Mesenchymal stem cell (in vitro differentiated cells and primary cell): ENCODE results near the gene ZNF768.

Source experiments
- DNase-seq: peaks from one replicate; pipeline ENCODE4 v3.0.0-alpha.2; 2013
- H2AFZ ChIP-seq: one replicate; pipeline ENCODE4 v1.6.1; 2013; ENCODE audit warnings: low read depth, mild to moderate bottlenecking, control low read depth, inconsistent platforms, low read length, moderate library complexity
- H2AK5ac ChIP-seq: 2 replicates; pipeline ENCODE4 v1.6.1; 2013; ENCODE audit warnings: low read length, moderate library complexity, mild to moderate bottlenecking, inconsistent platforms; ENCODE audit not compliant: severe bottlenecking
- H2BK120ac ChIP-seq: one replicate; pipeline ENCODE4 v1.6.1; 2013; ENCODE audit warnings: low read depth, mild to moderate bottlenecking, inconsistent platforms, low read length, moderate library complexity
- H2BK12ac ChIP-seq, 2 experiments: one replicate each; pipeline ENCODE4 v1.6.1; 2013; ENCODE audit warnings: inconsistent platforms in 2 of 2, low read length in 2 of 2, mild to moderate bottlenecking in 2 of 2, moderate library complexity in 2 of 2, control low read depth in 1 of 2
- H2BK15ac ChIP-seq: one replicate; pipeline ENCODE4 v1.6.1; 2013; ENCODE audit warnings: mild to moderate bottlenecking, low read depth, inconsistent platforms; ENCODE audit not compliant: poor library complexity, severe bottlenecking
- H2BK5ac ChIP-seq: 2 replicates; pipeline ENCODE4 v1.6.1; 2013; ENCODE audit warnings: low read depth, mild to moderate bottlenecking, low read length, control low read depth, inconsistent platforms; ENCODE audit not compliant: poor library complexity, severe bottlenecking
- H3K14ac ChIP-seq, 2 experiments: one replicate each; pipeline ENCODE4 v1.6.1; 2013; ENCODE audit warnings: inconsistent platforms in 2 of 2, low read length in 2 of 2, control low read depth in 1 of 2, mild to moderate bottlenecking in 1 of 2, moderate library complexity in 1 of 2
- H3K18ac ChIP-seq, 2 experiments: one replicate each; pipeline ENCODE4 v1.6.1; 2013; ENCODE audit warnings: inconsistent platforms in 2 of 2, low read length in 2 of 2, control low read depth in 1 of 2, low read depth in 1 of 2, mild to moderate bottlenecking in 1 of 2
- H3K23ac ChIP-seq, 2 experiments: one replicate each; pipeline ENCODE4 v1.6.1; 2013; ENCODE audit warnings: inconsistent platforms in 2 of 2, low read length in 2 of 2, mild to moderate bottlenecking in 2 of 2, moderate library complexity in 2 of 2, control low read depth in 1 of 2
- H3K27ac ChIP-seq: 2 replicates; pipeline ENCODE4 v1.5.1; 2013; ENCODE audit warnings: mild to moderate bottlenecking, moderate library complexity, low read length, control low read depth, inconsistent platforms; ENCODE audit not compliant: poor library complexity, severe bottlenecking
- H3K27me3 ChIP-seq, 2 experiments: 2 replicates each; pipeline versions ENCODE4 v1.6.1 to v1.7.0; 2013; ENCODE audit warnings: low read length in 2 of 2, mild to moderate bottlenecking in 2 of 2, moderate library complexity in 2 of 2, control low read depth in 1 of 2, inconsistent platforms in 1 of 2; ENCODE audit not compliant: control insufficient read depth in 1 of 2, insufficient read depth in 1 of 2
- H3K36me3 ChIP-seq, 2 experiments: 2 replicates each; pipeline versions ENCODE4 v1.6.1 to v1.7.0; 2013; ENCODE audit warnings: low read length in 2 of 2, control low read depth in 1 of 2, inconsistent platforms in 1 of 2, low read depth in 1 of 2, mild to moderate bottlenecking in 1 of 2; ENCODE audit not compliant: insufficient read depth in 2 of 2, control insufficient read depth in 1 of 2
- H3K4ac ChIP-seq, 2 experiments: one replicate each; pipeline ENCODE4 v1.6.1; 2013; ENCODE audit warnings: inconsistent platforms in 2 of 2, low read length in 2 of 2, mild to moderate bottlenecking in 2 of 2, moderate library complexity in 2 of 2, control low read depth in 1 of 2, low read depth in 1 of 2
- H3K4me1 ChIP-seq: 2 replicates; pipeline ENCODE4 v1.6.1; 2013; ENCODE audit warnings: low read depth, low read length, control low read depth; ENCODE audit not compliant: control insufficient read depth, insufficient read depth
- H3K4me2 ChIP-seq: 2 replicates; pipeline ENCODE4 v1.6.1; 2013; ENCODE audit warnings: low read length, mild to moderate bottlenecking, inconsistent platforms; ENCODE audit not compliant: poor library complexity, severe bottlenecking
- H3K4me3 ChIP-seq, 2 experiments: 2 replicates each; pipeline versions ENCODE4 v1.5.1 to v1.7.0; 2013; ENCODE audit warnings: low read length in 2 of 2, mild to moderate bottlenecking in 2 of 2, control low read depth in 1 of 2, low read depth in 1 of 2; ENCODE audit not compliant: insufficient read depth in 1 of 2
- H3K79me1 ChIP-seq: replicated peaks from 2 replicates; pipeline ENCODE4 v1.6.1; 2013; ENCODE audit warnings: mild to moderate bottlenecking, control low read depth, low read length, inconsistent platforms; ENCODE audit not compliant: poor library complexity, severe bottlenecking
- H3K9ac ChIP-seq: 2 replicates; pipeline ENCODE4 v1.7.0; 2013; ENCODE audit warnings: mild to moderate bottlenecking, low read length, moderate library complexity
- H3K9me3 ChIP-seq: 2 replicates; pipeline ENCODE4 v1.7.0; 2013; ENCODE audit warnings: mild to moderate bottlenecking, low read length; ENCODE audit not compliant: control insufficient read depth
- H4K8ac ChIP-seq: one replicate; pipeline ENCODE4 v1.6.1; 2013; ENCODE audit warnings: inconsistent platforms, mild to moderate bottlenecking, low read length, moderate library complexity
- H4K91ac ChIP-seq: one replicate; pipeline ENCODE4 v1.6.1; 2013; ENCODE audit warnings: mild to moderate bottlenecking, low read length, inconsistent platforms
- WGBS: methylation state at CpG from one replicate; pipeline ENCODE4 v1.1.7; 2013; ENCODE audit warnings: mixed read lengths; 5-methylcytosine and 5-hydroxymethylcytosine counted together

ZNF768 gene

GRCh38 chr16:30521873-30522641 lies 4.3 kb downstream of the ZNF768 start:
- Histone ChIP-seq H3K23ac (no peak overlapping the region), H3K9ac (no peak overlapping the region), H4K91ac (no peak overlapping the region), H3K4me1 (peaks cover 23% of the 10 kb centered on the region), H3K79me1 (peaks cover 10% of the 10 kb centered on the region), H4K8ac (no peak overlapping the region), H2AK5ac (no peak overlapping the region), H3K27ac (no peak overlapping the region), H2BK5ac (no peak overlapping the region), H2BK12ac (no peak overlapping the region), H3K4me2 (no peak overlapping the region), H2BK15ac (no peak overlapping the region), H2BK120ac (no peak overlapping the region), H3K27me3 (peaks cover 0 to 21% of the 10 kb centered on the region in 2 experiments), H3K36me3 (peaks cover 8 to 14% of the 10 kb centered on the region in 2 experiments), H3K14ac (no peak overlapping the region), H3K9me3 (no peaks in the 10 kb centered on the region), H3K4me3 (no peak overlapping the region), H2AFZ (no peak overlapping the region), H3K18ac (no peak overlapping the region), H3K4ac (no peak overlapping the region)
- WGBS: 79% methylated on average over 11 of the region's 11 CpGs
- DNase-seq: no peak

- no peak overlapping the region for H3K4me2 ChIP-seq
- no peak for DNase-seq
- no peak overlapping the region for H3K9ac ChIP-seq
- H2BK120ac ChIP-seq: no peak overlapping the region
- no peak overlapping the region for H3K27ac ChIP-seq
- H4K91ac ChIP-seq: no peak overlapping the region
- H3K18ac ChIP-seq: no peak overlapping the region
- peaks cover 10% of the 10 kb centered on the region for H3K79me1 ChIP-seq
- no peak overlapping the region for H2BK15ac ChIP-seq
- peaks cover 8 to 14% of the 10 kb centered on the region in 2 experiments for H3K36me3 ChIP-seq
- peaks cover 0 to 27% of the 10 kb centered on the region in 2 experiments for H3K27me3 ChIP-seq
- no peak overlapping the region for H2AFZ ChIP-seq
- H2BK12ac ChIP-seq: no peak overlapping the region
- H3K23ac ChIP-seq: no peak overlapping the region
- WGBS: 95% methylated on average over 7 of the region's 7 CpGs
- H2BK5ac ChIP-seq: no peak overlapping the region
- H3K14ac ChIP-seq: no peak overlapping the region
- no peak overlapping the region for H4K8ac ChIP-seq
- H3K4me3 ChIP-seq: no peak overlapping the region
- H3K4me1 ChIP-seq: peaks cover 25% of the 10 kb centered on the region
- no peak overlapping the region for H2AK5ac ChIP-seq
- H3K9me3 ChIP-seq: no peaks in the 10 kb centered on the region
- H3K4ac ChIP-seq: no peak overlapping the region
Observed at GRCh38 chr16:30521476-30521872, 4.9 kb downstream of the ZNF768 start.

GRCh38 chr16:30519120-30520049 lies 7.0 kb downstream of the ZNF768 start:
- Histone ChIP-seq H3K4me3 (no peak overlapping the region), H4K91ac (no peak overlapping the region), H2BK12ac (no peak overlapping the region), H4K8ac (no peak overlapping the region), H3K27me3 (peaks cover 0 to 32% of the 10 kb centered on the region in 2 experiments), H3K9ac (no peak overlapping the region), H3K14ac (no peak overlapping the region), H3K36me3 (peaks cover under 1 to 4% of the 10 kb centered on the region in 2 experiments), H3K4me2 (no peak overlapping the region), H2BK15ac (no peak overlapping the region), H3K79me1 (peaks cover 2% of the 10 kb centered on the region), H3K27ac (no peak overlapping the region), H3K18ac (no peak overlapping the region), H2BK5ac (no peak overlapping the region), H3K4me1 (peaks cover 17% of the 10 kb centered on the region), H3K9me3 (no peaks in the 10 kb centered on the region), H3K4ac (no peak overlapping the region), H2AFZ (no peak overlapping the region), H2AK5ac (no peak overlapping the region), H3K23ac (no peak overlapping the region), H2BK120ac (no peak overlapping the region)
- no peak for DNase-seq
- WGBS: 96% methylated on average over 20 of the region's 20 CpGs

GRCh38 chr16:30518552-30518951 lies 7.8 kb downstream of the ZNF768 start:
- H3K27me3 ChIP-seq: peaks cover 0 to 32% of the 10 kb centered on the region in 2 experiments
- no peak for DNase-seq
- H4K8ac ChIP-seq: no peak overlapping the region
- H3K79me1 ChIP-seq: no peaks in the 10 kb centered on the region
- no peaks in the 10 kb centered on the region for H3K36me3 ChIP-seq
- no peak overlapping the region for H3K4ac ChIP-seq
- no peak overlapping the region for H2BK120ac ChIP-seq
- no peaks in the 10 kb centered on the region for H3K9me3 ChIP-seq
- H3K4me1 ChIP-seq: peaks cover 11% of the 10 kb centered on the region
- H3K4me2 ChIP-seq: no peak overlapping the region
- no peak overlapping the region for H2AK5ac ChIP-seq
- no peak overlapping the region for H3K18ac ChIP-seq
- 95% methylated on average over 10 of the region's 10 CpGs for WGBS
- no peak overlapping the region for H4K91ac ChIP-seq
- no peak overlapping the region for H3K4me3 ChIP-seq
- no peak overlapping the region for H3K9ac ChIP-seq
- no peak overlapping the region for H2BK12ac ChIP-seq
- H2AFZ ChIP-seq: no peak overlapping the region
- H3K14ac ChIP-seq: no peak overlapping the region
- no peak overlapping the region for H3K27ac ChIP-seq
- no peak overlapping the region for H2BK15ac ChIP-seq
- H2BK5ac ChIP-seq: no peak overlapping the region
- no peak overlapping the region for H3K23ac ChIP-seq
